Tibial nerve (tissue), 4 donors: ENCODE results near the gene UHRF2.

Experiments used
- EP300 ChIP-seq, 2 donors: sonication (generic); formaldehyde crosslinking; IDR thresholded peaks; one replicate each; pipeline ENCODE4 v1.6.1; 2017; ENCODE audit warnings: antibody characterized with exemption in 2 of 2, mild to moderate bottlenecking in 1 of 2
- POLR2A ChIP-seq, 2 donors: fragments of 450-650 bp; IDR thresholded peaks; one replicate each; pipeline ENCODE4 v1.6.1; 2017; ENCODE audit warnings: antibody characterized with exemption in 2 of 2, mild to moderate bottlenecking in 2 of 2, moderate library complexity in 2 of 2
- TF ChIP-seq, protein P1 (sequence below), 5 experiments: fragments of 200-600 bp in 3 of 5; fragments of 450-650 bp in 2 of 5; sonication (generic) in 3 of 5; IDR thresholded peaks; one replicate each; pipeline ENCODE4 v1.5.1; 2016 to 2019; ENCODE audit warnings: antibody characterized with exemption in 5 of 5, mild to moderate bottlenecking in 3 of 5, moderate library complexity in 2 of 5

DNA sequence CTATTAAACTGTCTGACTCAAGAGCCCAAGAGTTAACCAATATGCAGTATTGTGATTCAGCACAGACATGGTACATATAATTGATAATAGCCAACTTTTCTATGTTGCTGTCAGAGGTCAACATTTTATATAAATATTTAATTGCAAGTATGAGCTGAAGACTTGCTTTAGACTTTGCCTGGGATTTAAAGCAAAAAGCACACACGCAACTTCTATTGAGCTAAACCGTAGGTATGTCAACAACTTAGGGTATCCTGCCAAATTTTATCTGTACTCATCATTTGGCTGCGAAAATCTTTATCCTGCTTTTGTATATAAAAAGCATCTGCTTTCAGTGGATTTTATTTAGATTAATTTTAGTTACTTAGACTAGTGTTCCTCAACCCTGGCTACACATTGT, 27.4 kb downstream of the UHRF2 start:
- TF ChIP-seq, protein P1, sequence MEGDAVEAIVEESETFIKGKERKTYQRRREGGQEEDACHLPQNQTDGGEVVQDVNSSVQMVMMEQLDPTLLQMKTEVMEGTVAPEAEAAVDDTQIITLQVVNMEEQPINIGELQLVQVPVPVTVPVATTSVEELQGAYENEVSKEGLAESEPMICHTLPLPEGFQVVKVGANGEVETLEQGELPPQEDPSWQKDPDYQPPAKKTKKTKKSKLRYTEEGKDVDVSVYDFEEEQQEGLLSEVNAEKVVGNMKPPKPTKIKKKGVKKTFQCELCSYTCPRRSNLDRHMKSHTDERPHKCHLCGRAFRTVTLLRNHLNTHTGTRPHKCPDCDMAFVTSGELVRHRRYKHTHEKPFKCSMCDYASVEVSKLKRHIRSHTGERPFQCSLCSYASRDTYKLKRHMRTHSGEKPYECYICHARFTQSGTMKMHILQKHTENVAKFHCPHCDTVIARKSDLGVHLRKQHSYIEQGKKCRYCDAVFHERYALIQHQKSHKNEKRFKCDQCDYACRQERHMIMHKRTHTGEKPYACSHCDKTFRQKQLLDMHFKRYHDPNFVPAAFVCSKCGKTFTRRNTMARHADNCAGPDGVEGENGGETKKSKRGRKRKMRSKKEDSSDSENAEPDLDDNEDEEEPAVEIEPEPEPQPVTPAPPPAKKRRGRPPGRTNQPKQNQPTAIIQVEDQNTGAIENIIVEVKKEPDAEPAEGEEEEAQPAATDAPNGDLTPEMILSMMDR (IDR thresholded peaks at IDR 0.05) = no peak
- TF ChIP-seq POLR2A (IDR thresholded peaks at IDR 0.05) = no peak
- no peak for TF ChIP-seq EP300 (IDR thresholded peaks at IDR 0.05)
